Spleen (tissue), 11 donors: ENCODE results near the gene RBM34. TPM values are rescaled to one million over a fixed set of nuclear protein-coding genes. Genes with fewer than 3 reads are reported as not detected.
"Not testable (repeated sequence)": the region's sequence is repeated elsewhere in the genome, so short reads cannot be mapped to it uniquely, and the experiment has no call there.

Experiments
- DNase-seq: peaks from one replicate; pipeline ENCODE4 v3.0.0-alpha.2; 2020
- H3K27ac ChIP-seq, 8 donors: fragments of 200-600 bp; sonication (generic) in 7 of 8; 1 replicate in 4 of 8; 2 replicates in 4 of 8; pipeline versions ENCODE4 v1.5.0 to v1.8.0; 2016 to 2021; ENCODE audit warnings: inconsistent platforms in 4 of 8, mild to moderate bottlenecking in 4 of 8, moderate library complexity in 1 of 8
- H3K27me3 ChIP-seq, 7 donors: fragments of 200-600 bp; sonication (generic) in 6 of 7; replicated peaks in 1 of 7; 1 replicate in 4 of 7; 2 replicates in 3 of 7; pipeline versions ENCODE4 v1.5.0 to v1.8.0; 2016 to 2021; ENCODE audit warnings: inconsistent platforms in 3 of 7, mild to moderate bottlenecking in 1 of 7
- H3K36me3 ChIP-seq, 6 donors: fragments of 200-600 bp; sonication (generic) in 5 of 6; 1 replicate in 4 of 6; 2 replicates in 2 of 6; pipeline versions ENCODE4 v1.5.0 to v1.8.0; 2016 to 2021; ENCODE audit warnings: inconsistent platforms in 2 of 6
- H3K4me1 ChIP-seq, 6 donors: fragments of 200-600 bp; sonication (generic) in 5 of 6; 1 replicate in 3 of 6; 2 replicates in 3 of 6; pipeline versions ENCODE4 v1.5.0 to v1.8.0; 2016 to 2021; ENCODE audit warnings: inconsistent platforms in 3 of 6
- H3K4me3 ChIP-seq, 8 donors: fragments of 200-600 bp; sonication (generic) in 7 of 8; 1 replicate in 4 of 8; 2 replicates in 4 of 8; pipeline versions ENCODE4 v1.5.0 to v1.8.0; 2016 to 2021; ENCODE audit warnings: inconsistent platforms in 4 of 8, mild to moderate bottlenecking in 4 of 8, moderate library complexity in 2 of 8
- H3K9me3 ChIP-seq, 8 donors: fragments of 200-600 bp; sonication (generic) in 7 of 8; 1 replicate in 4 of 8; 2 replicates in 4 of 8; pipeline versions ENCODE4 v1.5.0 to v1.8.0; 2016 to 2021; ENCODE audit warnings: inconsistent platforms in 4 of 8
- POLR2A ChIP-seq, 3 donors: fragments of 450-650 bp; IDR thresholded peaks; one replicate each; pipeline ENCODE4 v1.5.1; 2017; ENCODE audit warnings: antibody characterized with exemption in 3 of 3, mild to moderate bottlenecking in 1 of 3
- POLR2AphosphoS5 ChIP-seq, 3 donors: sonication (generic); formaldehyde crosslinking; IDR thresholded peaks; one replicate each; pipeline ENCODE4 v1.5.1; 2017; ENCODE audit warnings: antibody characterized with exemption in 3 of 3
- WGBS, 5 donors: extraction: QIAGEN DNeasy Blood & Tissue Kit in 3 of 5; methylation state at CpG; one replicate each; pipeline versions ENCODE4 v1.1.5 to v1.1.7; 2013 to 2018; 5-methylcytosine and 5-hydroxymethylcytosine counted together
- intact Hi-C: fragments of 100-400 bp; cut with DNase I; formaldehyde crosslinking; loops from one replicate; pipeline ENCODE4 v1.15.0; 2023; ENCODE audit warnings: low total_unique reads
- polyA plus RNA-seq, 3 donors: library from polyadenylated mRNA; stranded (reverse); fragments of 200-250 nt; gene quantifications; one replicate each; pipeline ENCODE4 v1.2.1, GENCODE V29; 2013
- total RNA-seq, 7 donors: library from RNA; depleted of rRNA in 3 of 7; stranded (reverse); fragments of >200 nt in 3 of 7; fragmentation: NEBNext Ultra II Directional in 4 of 7; extraction: Animal tissue kit (Norgen Biotek cat#: 25700) in 4 of 7; gene quantifications; one replicate each; pipeline versions ENCODE4 v1.1.0 to v1.2.1, GENCODE V29; 2016 to 2021
- TF ChIP-seq, protein P1 (sequence below), 11 experiments: fragments of 200-600 bp in 7 of 11; fragments of 450-650 bp in 4 of 11; sonication (generic) in 4 of 11; IDR thresholded peaks in 8 of 11; conservative IDR thresholded peaks in 3 of 11; 1 replicate in 7 of 11; 2 replicates in 4 of 11; pipeline versions ENCODE4 v1.4.0 to v1.8.0; 2016 to 2021; ENCODE audit warnings: antibody characterized with exemption in 11 of 11, inconsistent platforms in 4 of 11, mild to moderate bottlenecking in 1 of 11
- donor health status: healthy with polysubstance abuse.
- donor health status: DM: no; HTN: no; CAD: no; lungs with moderate emphysema.
- donor health status: DM: no; HTN: no; CAD: no.
- donor health status: Bipolar disorder and iron deficiency.
- donor health status: healthy.
- donor health status: DM: no; HTN: no; CAD: no.
- donor health status: DM: yes; HTN: yes; CAD: no.

RBM34 gene
- total and polyA plus RNA-seq, 10 donors: 24.7 to 107 (median 55.5) TPM

DNA sequence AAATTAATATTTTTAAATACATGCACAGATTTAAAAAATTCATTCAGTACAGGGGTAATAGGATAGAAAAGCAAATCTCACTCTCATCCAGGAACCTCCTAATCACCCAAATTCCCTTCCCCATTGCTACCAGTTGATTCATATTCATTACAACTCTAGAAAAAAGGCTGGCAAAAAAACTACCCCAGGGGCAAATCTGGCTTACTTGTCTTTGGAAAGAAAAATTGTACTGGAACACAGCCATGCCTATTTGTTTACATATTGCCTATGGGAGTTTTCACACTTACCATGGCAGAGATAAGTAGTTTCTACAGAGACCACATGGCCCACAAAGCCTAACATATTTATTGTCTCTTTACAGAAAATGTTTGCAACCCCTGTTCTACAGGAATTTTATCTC is 8.9 kb upstream of the RBM34 start:
- Histone ChIP-seq H3K27ac (no peak overlapping the region), H3K4me3 (no peak overlapping the region), H3K36me3 (peaks cover 0 to 97% (median 69%) of the 10 kb centered on the region in 6 donors), H3K27me3 (no peaks in the 10 kb centered on the region), H3K9me3 (no peaks in the 10 kb centered on the region), H3K4me1 (no peaks in the 10 kb centered on the region)
- intact Hi-C loops: no loop called here
- no peak for DNase-seq
- TF ChIP-seq, protein P1, sequence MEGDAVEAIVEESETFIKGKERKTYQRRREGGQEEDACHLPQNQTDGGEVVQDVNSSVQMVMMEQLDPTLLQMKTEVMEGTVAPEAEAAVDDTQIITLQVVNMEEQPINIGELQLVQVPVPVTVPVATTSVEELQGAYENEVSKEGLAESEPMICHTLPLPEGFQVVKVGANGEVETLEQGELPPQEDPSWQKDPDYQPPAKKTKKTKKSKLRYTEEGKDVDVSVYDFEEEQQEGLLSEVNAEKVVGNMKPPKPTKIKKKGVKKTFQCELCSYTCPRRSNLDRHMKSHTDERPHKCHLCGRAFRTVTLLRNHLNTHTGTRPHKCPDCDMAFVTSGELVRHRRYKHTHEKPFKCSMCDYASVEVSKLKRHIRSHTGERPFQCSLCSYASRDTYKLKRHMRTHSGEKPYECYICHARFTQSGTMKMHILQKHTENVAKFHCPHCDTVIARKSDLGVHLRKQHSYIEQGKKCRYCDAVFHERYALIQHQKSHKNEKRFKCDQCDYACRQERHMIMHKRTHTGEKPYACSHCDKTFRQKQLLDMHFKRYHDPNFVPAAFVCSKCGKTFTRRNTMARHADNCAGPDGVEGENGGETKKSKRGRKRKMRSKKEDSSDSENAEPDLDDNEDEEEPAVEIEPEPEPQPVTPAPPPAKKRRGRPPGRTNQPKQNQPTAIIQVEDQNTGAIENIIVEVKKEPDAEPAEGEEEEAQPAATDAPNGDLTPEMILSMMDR (IDR thresholded peaks at IDR 0.05 in 8 of 11, conservative IDR thresholded peaks at IDR 0.05 in 3 of 11): no peak
- no peak for TF ChIP-seq POLR2AphosphoS5 (IDR thresholded peaks at IDR 0.05)
- no peak for TF ChIP-seq POLR2A (IDR thresholded peaks at IDR 0.05)

- Histone ChIP-seq H3K27ac (no peak overlapping the region), H3K27me3 (no peaks in the 10 kb centered on the region), H3K4me3 (no peak overlapping the region), H3K9me3 (no peaks in the 10 kb centered on the region), H3K4me1 (no peaks in the 10 kb centered on the region), H3K36me3 (peaks cover 0 to 81% (median 56%) of the 10 kb centered on the region in 6 donors)
- 95 to 99% (median 98%) methylated on average over 3 of the region's 3 CpGs for WGBS, 5 donors
- intact Hi-C loops: no loop called here
- DNase-seq: no peak
- TF ChIP-seq, protein P1 (IDR thresholded peaks at IDR 0.05 in 8 of 11, conservative IDR thresholded peaks at IDR 0.05 in 3 of 11): no peak
- TF ChIP-seq POLR2AphosphoS5 (IDR thresholded peaks at IDR 0.05) (no peak), POLR2A (IDR thresholded peaks at IDR 0.05) (no peak)
Measured at GRCh38 chr1:235168375-235168774, 7.3 kb upstream of the RBM34 start.

DNA sequence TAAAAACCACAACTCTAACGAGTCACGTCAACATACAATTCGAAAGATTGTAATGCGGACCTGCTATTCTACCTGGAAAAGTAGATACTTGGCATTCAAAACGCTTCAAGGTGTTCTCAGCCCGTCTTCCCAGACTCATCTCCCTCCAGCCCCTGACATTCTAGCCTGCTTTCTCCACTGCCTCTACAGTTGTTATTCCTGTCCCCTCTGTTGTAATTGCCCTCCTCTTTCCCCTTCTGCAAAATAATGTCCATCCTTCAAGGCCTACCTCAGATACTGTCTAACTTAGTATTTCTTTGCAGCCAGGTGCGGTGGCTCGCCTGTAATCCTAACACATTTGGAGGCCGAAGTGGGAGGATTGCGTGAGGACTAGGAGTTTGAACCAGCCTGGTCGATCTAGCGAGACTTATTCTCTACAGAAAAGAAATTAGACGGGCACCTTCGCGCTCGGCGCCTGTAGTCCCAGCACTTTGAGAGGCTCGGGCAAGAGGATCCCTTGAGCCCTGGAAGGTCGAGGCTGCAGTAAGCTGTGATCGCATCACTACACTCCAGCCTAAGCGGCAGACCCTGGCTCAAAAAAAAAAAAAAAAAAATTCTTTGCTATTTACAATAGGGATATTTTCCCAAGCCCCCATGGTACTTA is 756 bp upstream of the RBM34 start:
- DNase-seq: no peak
- intact Hi-C loops: no loop called here
- WGBS, 5 donors: 64 to 72% (median 67%) methylated on average over 21 of the region's 21 CpGs
- peaks cover 8 to 50% (median 32%) of the 10 kb centered on the region in 6 donors for H3K4me1 ChIP-seq
- peak overlapping the region; percentile 64 to 94 (median 78) for H3K4me3 ChIP-seq
- peaks cover 0 to 47% (median 20%) of the 10 kb centered on the region in 6 donors for H3K36me3 ChIP-seq
- no peaks in the 10 kb centered on the region for H3K9me3 ChIP-seq
- peak overlapping the region; percentile 77 to 98 (median 94) for H3K27ac ChIP-seq
- TF ChIP-seq POLR2AphosphoS5 (IDR thresholded peaks at IDR 0.05) (no peak), POLR2A (IDR thresholded peaks at IDR 0.05) (no peak)
- TF ChIP-seq, protein P1 (IDR thresholded peaks at IDR 0.05 in 8 of 11, conservative IDR thresholded peaks at IDR 0.05 in 3 of 11): no peak
- no peaks in the 10 kb centered on the region for H3K27me3 ChIP-seq

DNA sequence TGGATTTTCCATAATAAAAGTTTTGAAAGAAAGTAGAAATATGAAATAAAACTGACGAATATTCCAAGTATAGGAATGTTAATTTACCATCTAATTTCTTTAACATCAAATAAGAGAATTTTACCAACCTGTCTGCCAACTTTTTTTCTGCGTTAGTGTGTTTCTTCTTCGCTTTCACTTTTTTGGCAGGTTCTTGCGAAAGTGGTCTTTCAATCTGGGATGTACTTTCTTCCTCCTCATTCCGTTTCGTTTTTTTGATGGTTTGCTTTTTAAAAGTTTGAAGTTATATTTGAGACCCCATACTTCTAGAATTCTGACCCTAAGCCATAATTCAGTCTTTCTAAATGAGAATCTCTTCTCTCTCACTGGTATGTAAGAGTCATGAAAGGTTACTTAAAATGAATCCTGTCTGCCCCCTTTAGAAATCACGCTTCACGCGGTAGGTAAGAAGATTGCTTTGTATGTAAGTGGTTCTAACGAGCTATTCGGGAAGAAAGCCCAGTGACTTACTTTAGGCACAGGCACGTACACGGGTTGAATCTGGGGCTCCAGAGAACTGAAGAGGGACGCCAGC is 580 bp downstream of the RBM34 start:
- intact Hi-C loops: no loop called here
- Histone ChIP-seq H3K36me3 (peaks cover 0 to 47% (median 30%) of the 10 kb centered on the region in 6 donors), H3K4me3 (peak overlapping the region; percentile 64 to 94 (median 78)), H3K27ac (peak overlapping the region; percentile 77 to 98 (median 94)), H3K4me1 (peaks cover 8 to 60% (median 36%) of the 10 kb centered on the region in 6 donors), H3K9me3 (no peaks in the 10 kb centered on the region), H3K27me3 (no peaks in the 10 kb centered on the region)
- no peak for DNase-seq
- no peak for TF ChIP-seq POLR2AphosphoS5 (IDR thresholded peaks at IDR 0.05)
- TF ChIP-seq POLR2A (IDR thresholded peaks at IDR 0.05): no peak
- TF ChIP-seq, protein P1 (IDR thresholded peaks at IDR 0.05 in 8 of 11, conservative IDR thresholded peaks at IDR 0.05 in 3 of 11): no peak
- 7 to 13% (median 7%) methylated on average over 14 of the region's 14 CpGs for WGBS, 5 donors

DNA sequence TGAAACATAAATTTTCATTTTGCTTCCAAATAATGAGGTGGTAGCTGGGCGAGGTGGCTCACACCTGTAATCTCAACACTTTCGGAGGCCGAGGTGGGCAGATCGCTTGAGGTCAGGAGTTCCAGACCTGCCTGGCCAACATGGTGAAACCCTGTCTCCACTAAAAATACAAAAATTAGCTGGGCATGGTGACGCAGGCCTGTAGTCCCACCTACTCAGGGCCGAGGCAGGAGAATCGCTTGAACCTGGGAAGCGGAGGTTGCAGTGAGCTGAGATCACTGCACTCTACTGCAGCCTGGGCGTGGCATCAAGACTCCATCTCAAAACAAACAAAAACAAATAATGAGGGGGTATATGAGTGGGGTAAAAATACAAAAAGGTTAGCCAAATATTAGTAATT is 1.1 kb downstream of the RBM34 start:
- H3K27me3 ChIP-seq, DNase-seq, H3K9me3 ChIP-seq, intact Hi-C loops: not testable (repeated sequence)
- peaks cover 0 to 50% (median 33%) of the 10 kb centered on the region in 6 donors for H3K36me3 ChIP-seq
- WGBS, 5 donors: 87 to 92% (median 90%) methylated on average over 9 of the region's 9 CpGs
- H3K4me1 ChIP-seq: peaks cover 8 to 60% (median 36%) of the 10 kb centered on the region in 6 donors
- H3K27ac ChIP-seq: peak overlapping the region in 5 of 8 donors; percentile 92 to 97 (median 95)
- H3K4me3 ChIP-seq: peak overlapping the region in 7 of 8 donors; percentile 64 to 86 (median 78)

GRCh38 chr1:235159284-235159683 is 1.8 kb downstream of the RBM34 start:
- H3K9me3 ChIP-seq, DNase-seq, H3K27ac ChIP-seq, H3K27me3 ChIP-seq, intact Hi-C loops: not testable (repeated sequence)
- peaks cover 8 to 64% (median 36%) of the 10 kb centered on the region in 6 donors for H3K4me1 ChIP-seq
- 81 to 96% (median 90%) methylated on average over 9 of the region's 9 CpGs for WGBS, 5 donors
- H3K36me3 ChIP-seq: peaks cover 0 to 57% (median 38%) of the 10 kb centered on the region in 6 donors
- H3K4me3 ChIP-seq: peak overlapping the region in 1 of 8 donors; percentile 86
